HEK293T (cell line): ENCODE measurements around the gene JMJD7.

Source experiments
- CTCF ChIA-PET: fragments of 350-600 bp; formaldehyde crosslinking; extraction: SDS; loops from one replicate; lab custom pipeline; 2021; ENCODE audit warnings: antibody characterized with exemption, inconsistent platforms; lab: Yijun Ruan, JAX
- POLR2A ChIA-PET: fragments of 350-600 bp; formaldehyde crosslinking; extraction: SDS; loops from one replicate; lab custom pipeline; 2020; ENCODE audit warnings: antibody characterized with exemption, inconsistent platforms; lab: Yijun Ruan, JAX
- DNase-seq: peaks from one replicate; pipeline ENCODE4 v3.0.0; 2012; ENCODE audit warnings: mixed read lengths; ENCODE audit errors: extremely low spot score
- ARNT ChIP-seq: fragments of 450-650 bp; IDR thresholded peaks from 2 replicates; pipeline ENCODE4 v1.6.1; 2017; ENCODE audit warnings: mild to moderate bottlenecking
- BHLHE40 ChIP-seq: fragments of 450-650 bp; IDR thresholded peaks from 2 replicates; pipeline ENCODE4 v1.6.1; 2016; ENCODE audit warnings: mild to moderate bottlenecking, moderate library complexity, borderline replicate concordance
- CTBP1 ChIP-seq: fragments of 450-650 bp; IDR thresholded peaks from 2 replicates; pipeline ENCODE4 v1.6.1; 2016; ENCODE audit warnings: borderline replicate concordance
- ELF4 ChIP-seq: fragments of 450-650 bp; IDR thresholded peaks from 2 replicates; pipeline ENCODE4 v1.6.1; 2017; ENCODE audit warnings: antibody characterized with exemption
- FOXA1 ChIP-seq: fragments of 450-650 bp; IDR thresholded peaks from 2 replicates; pipeline ENCODE4 v1.6.1; 2016; ENCODE audit warnings: mild to moderate bottlenecking
- FOXK2 ChIP-seq: fragments of 450-650 bp; IDR thresholded peaks from 2 replicates; pipeline ENCODE4 v1.6.1; 2016; ENCODE audit warnings: mild to moderate bottlenecking
- FOXM1 ChIP-seq: fragments of 450-650 bp; IDR thresholded peaks from 2 replicates; pipeline ENCODE4 v1.6.1; 2017; ENCODE audit warnings: mild to moderate bottlenecking, borderline replicate concordance
- HDGF ChIP-seq: fragments of 450-650 bp; IDR thresholded peaks from 2 replicates; pipeline ENCODE4 v1.6.1; 2017; ENCODE audit warnings: antibody characterized with exemption, borderline replicate concordance
- L3MBTL2 ChIP-seq: fragments of 450-650 bp; conservative IDR thresholded peaks from 2 replicates; pipeline ENCODE4 v1.6.1; 2016; ENCODE audit warnings: mild to moderate bottlenecking
- LEF1 ChIP-seq: fragments of 450-650 bp; IDR thresholded peaks from 2 replicates; pipeline ENCODE4 v1.6.1; 2017; ENCODE audit warnings: mild to moderate bottlenecking, borderline replicate concordance
- NFRKB ChIP-seq: fragments of 450-650 bp; IDR thresholded peaks from 2 replicates; pipeline ENCODE4 v1.6.1; 2016; ENCODE audit warnings: mild to moderate bottlenecking, moderate library complexity
- PKNOX1 ChIP-seq: fragments of 450-650 bp; IDR thresholded peaks from 2 replicates; pipeline ENCODE4 v1.6.1; 2016
- SP1 ChIP-seq: fragments of 450-650 bp; IDR thresholded peaks from 2 replicates; pipeline ENCODE4 v1.6.1; 2017
- SUZ12 ChIP-seq: fragments of 450-650 bp; IDR thresholded peaks from 2 replicates; pipeline ENCODE4 v1.6.1; 2016; ENCODE audit warnings: mild to moderate bottlenecking
- TARDBP ChIP-seq: fragments of 450-650 bp; IDR thresholded peaks from 2 replicates; pipeline ENCODE4 v1.6.1; 2016
- ZNF384 ChIP-seq: fragments of 450-650 bp; IDR thresholded peaks from 2 replicates; pipeline ENCODE4 v1.6.1; 2016

Gene JMJD7

GRCh38 chr15:41812820-41813375 lies 15.0 kb upstream of the JMJD7 start:
- DNase-seq = no peak
- POLR2A ChIA-PET = no interaction called here

DNA sequence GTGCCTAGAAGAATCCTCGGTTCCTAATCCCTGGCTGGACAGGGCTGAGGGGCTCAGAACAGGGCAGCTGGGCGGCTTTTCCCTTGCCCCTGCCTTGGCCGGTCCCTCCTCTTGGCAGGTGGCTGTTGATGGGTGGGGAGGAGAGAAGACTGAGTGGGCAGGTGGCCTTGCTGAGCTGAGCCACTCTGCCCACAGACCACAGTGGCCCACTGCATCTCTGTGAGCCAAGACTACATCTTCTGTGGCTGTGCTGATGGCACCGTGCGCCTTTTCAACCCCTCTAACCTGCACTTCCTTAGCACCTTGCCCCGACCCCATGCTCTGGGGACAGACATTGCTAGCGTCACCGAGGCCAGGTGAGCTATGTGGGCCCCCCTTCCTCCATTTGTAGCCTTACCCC lies 14.5 kb upstream of the JMJD7 start:
- CTCF ChIA-PET = interaction anchor here (4.0 kb wide), 1 partner anchor 40 kb away, joined by 51 read pairs; the partner anchor contains the start of gene MAPKBP1
- DNase-seq = no peak
- TF ChIP-seq BHLHE40 = no peak
- no peak for TF ChIP-seq SUZ12
- no peak for TF ChIP-seq PKNOX1
- no peak for TF ChIP-seq ARNT
- no peak for TF ChIP-seq HDGF
- TF ChIP-seq FOXK2 = no peak
- TF ChIP-seq ZNF384 = no peak
- no peak for TF ChIP-seq FOXM1
- TF ChIP-seq TARDBP = no peak
- no peak for TF ChIP-seq NFRKB
- no peak for TF ChIP-seq L3MBTL2
- TF ChIP-seq CTBP1 = no peak
- TF ChIP-seq FOXA1 = no peak
- no peak for TF ChIP-seq ELF4
- no peak for TF ChIP-seq SP1
- no peak for TF ChIP-seq LEF1
- POLR2A ChIA-PET = no interaction called here

More at GRCh38 chr15:41812820-41813375, 15.0 kb upstream of the JMJD7 start:
- TF ChIP-seq ARNT (no peak), L3MBTL2 (no peak), HDGF (no peak), SUZ12 (no peak), ZNF384 (no peak), FOXA1 (no peak), ELF4 (no peak), TARDBP (no peak), NFRKB (no peak), LEF1 (no peak), PKNOX1 (no peak)
- CTCF ChIA-PET = interaction anchor here (4.0 kb wide), 1 partner anchor 39 kb away, joined by 51 read pairs; the partner anchor contains the start of gene MAPKBP1

DNA sequence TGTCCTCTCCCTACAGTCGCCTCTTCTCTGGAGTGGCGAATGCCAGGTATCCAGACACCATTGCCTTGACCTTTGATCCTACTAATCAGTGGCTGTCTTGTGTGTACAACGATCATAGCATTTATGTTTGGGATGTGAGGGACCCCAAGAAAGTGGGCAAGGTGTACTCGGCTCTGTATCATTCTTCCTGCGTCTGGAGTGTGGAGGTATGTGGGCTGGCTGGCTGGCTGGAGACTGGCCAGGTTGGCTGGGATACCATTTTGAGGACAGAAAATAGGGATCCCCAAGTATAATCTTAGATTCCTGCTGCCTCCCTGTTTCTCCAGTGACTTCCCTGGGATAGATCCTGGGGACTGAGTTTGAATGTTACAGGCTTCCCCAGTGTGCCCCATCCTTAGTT lies 13.4 kb upstream of the JMJD7 start:
- ChIA-PET POLR2A (no interaction called here), CTCF (no interaction called here)
- TF ChIP-seq PKNOX1 (no peak), TARDBP (no peak), ELF4 (no peak), L3MBTL2 (no peak), SUZ12 (no peak), LEF1 (no peak), NFRKB (no peak), ARNT (no peak), FOXK2 (no peak), HDGF (no peak), FOXA1 (no peak), CTBP1 (no peak), FOXM1 (no peak), BHLHE40 (no peak)
- DNase-seq = no peak

- TF ChIP-seq TARDBP (no peak), FOXK2 (no peak), BHLHE40 (no peak), FOXA1 (no peak), ARNT (no peak), FOXM1 (no peak), ELF4 (no peak), HDGF (no peak)
- CTCF ChIA-PET = no interaction called here
- POLR2A ChIA-PET = interaction anchor here (1.0 kb wide), 1 partner anchor 11 kb away, joined by 3 read pairs; no protein-coding TSS in a partner anchor
- DNase-seq = no peak
Measured at GRCh38 chr15:41816788-41817187, 11.1 kb upstream of the JMJD7 start.

GRCh38 chr15:41817327-41817726 lies 10.6 kb upstream of the JMJD7 start:
- CTCF ChIA-PET = no interaction called here

More at GRCh38 chr15:41817327-41817726, 10.6 kb upstream of the JMJD7 start:
- POLR2A ChIA-PET = interaction anchor here (1.0 kb wide), 1 partner anchor 10 kb away, joined by 3 read pairs; no protein-coding TSS in a partner anchor
- no peak for DNase-seq
- TF ChIP-seq FOXM1 (no peak), TARDBP (no peak), HDGF (no peak), FOXK2 (no peak), BHLHE40 (no peak), SUZ12 (no peak), L3MBTL2 (no peak), CTBP1 (no peak), PKNOX1 (no peak), ARNT (no peak), ZNF384 (no peak), ELF4 (no peak), SP1 (no peak), LEF1 (no peak), NFRKB (no peak), FOXA1 (no peak)
